ENCODE data around the gene RADIL.
"Not testable (repeated sequence)": the region's sequence is repeated elsewhere in the genome, so short reads cannot be mapped to it uniquely, and the experiment has no call there.

RADIL gene

GRCh38 chr7:4883372-4884144, at the start of gene RADIL:
TSS of gene RADIL (minus strand) at chr7:4883716. CDS start at chr7:4878139, 5,577 bp downstream.
- DNase-seq (ENCODE audit: low spot score in 2 of 2) (peak; percentile 87 to 94), ATAC-seq (peak; percentile 92)
- no peaks in the 10 kb centered on the region for H3K36me3 Mint-ChIP-seq
- H3K4me1 Mint-ChIP-seq = peaks cover 7% of the 10 kb centered on the region
- H3K4me3 Mint-ChIP-seq = peak within 1 kb of the TSS; percentile 54
- H3K9me3 Mint-ChIP-seq = no peaks in the 10 kb centered on the region
- no peak within 1 kb of the TSS for H3K27ac Mint-ChIP-seq

- Mint-ChIP-seq H3K4me3 (no peak overlapping the region), H3K4me1 (no peaks in the 10 kb centered on the region), H3K9me3 (no peaks in the 10 kb centered on the region), H3K36me3 (peaks cover 6% of the 10 kb centered on the region), H3K27ac (no peak overlapping the region)
- ATAC-seq (no peak), DNase-seq (ENCODE audit: low spot score in 2 of 2) (no peak)
Measured at GRCh38 chr7:4931943-4932342, 48.4 kb upstream of the RADIL start.

GRCh38 chr7:4929005-4929404, 45.5 kb upstream of the RADIL start:
- no peaks in the 10 kb centered on the region for H3K9me3 Mint-ChIP-seq

GRCh38 chr7:4928445-4928844, 44.9 kb upstream of the RADIL start:
- H3K27ac Mint-ChIP-seq = no peak overlapping the region
- H3K9me3 Mint-ChIP-seq = no peaks in the 10 kb centered on the region
- no peak overlapping the region for H3K4me3 Mint-ChIP-seq
- no peak for DNase-seq (ENCODE audit: low spot score in 2 of 2)
- H3K36me3 Mint-ChIP-seq = peaks cover 6% of the 10 kb centered on the region
- H3K4me1 Mint-ChIP-seq = no peaks in the 10 kb centered on the region
- no peak for ATAC-seq

More at GRCh38 chr7:4929005-4929404, 45.5 kb upstream of the RADIL start:
- no peak overlapping the region for H3K4me3 Mint-ChIP-seq
- peaks cover 6% of the 10 kb centered on the region for H3K36me3 Mint-ChIP-seq
- DNase-seq (ENCODE audit: low spot score in 2 of 2) = no peak
- ATAC-seq = no peak
- H3K27ac Mint-ChIP-seq = no peak overlapping the region
- no peaks in the 10 kb centered on the region for H3K4me1 Mint-ChIP-seq

GRCh38 chr7:4919969-4920766, 36.7 kb upstream of the RADIL start:
- no peak overlapping the region for H3K27ac Mint-ChIP-seq
- H3K4me1 Mint-ChIP-seq = no peaks in the 10 kb centered on the region

GRCh38 chr7:4916113-4916512, 32.6 kb upstream of the RADIL start:
- Mint-ChIP-seq H3K4me1 (no peaks in the 10 kb centered on the region), H3K4me3 (no peak overlapping the region), H3K36me3 (no peaks in the 10 kb centered on the region), H3K9me3 (no peaks in the 10 kb centered on the region), H3K27ac (no peak overlapping the region)
- ATAC-seq (no peak), DNase-seq (ENCODE audit: low spot score in 2 of 2) (no peak)

More at GRCh38 chr7:4919969-4920766, 36.7 kb upstream of the RADIL start:
- H3K9me3 Mint-ChIP-seq = no peaks in the 10 kb centered on the region
- no peak for DNase-seq (ENCODE audit: low spot score in 2 of 2)
- no peak for ATAC-seq
- no peaks in the 10 kb centered on the region for H3K36me3 Mint-ChIP-seq
- H3K4me3 Mint-ChIP-seq = no peak overlapping the region

GRCh38 chr7:4911111-4911828, 27.8 kb upstream of the RADIL start:
- Mint-ChIP-seq H3K4me1 (no peaks in the 10 kb centered on the region), H3K36me3 (no peaks in the 10 kb centered on the region), H3K4me3 (no peak overlapping the region), H3K9me3 (no peaks in the 10 kb centered on the region), H3K27ac (no peak overlapping the region)
- no peak for DNase-seq (ENCODE audit: low spot score in 2 of 2)
- ATAC-seq = no peak

- ATAC-seq (no peak), DNase-seq (ENCODE audit: low spot score in 2 of 2) (no peak)
- no peaks in the 10 kb centered on the region for H3K9me3 Mint-ChIP-seq
- no peaks in the 10 kb centered on the region for H3K36me3 Mint-ChIP-seq
- no peak overlapping the region for H3K4me3 Mint-ChIP-seq
- no peaks in the 10 kb centered on the region for H3K4me1 Mint-ChIP-seq
- H3K27ac Mint-ChIP-seq = no peak overlapping the region
Measured at GRCh38 chr7:4906682-4907081, 23.2 kb upstream of the RADIL start.

GRCh38 chr7:4905171-4905570, 21.7 kb upstream of the RADIL start:
- DNase-seq (ENCODE audit: low spot score in 2 of 2) (no peak), ATAC-seq (no peak)
- Mint-ChIP-seq H3K9me3 (no peaks in the 10 kb centered on the region), H3K4me3 (no peak overlapping the region), H3K27ac (no peak overlapping the region), H3K4me1 (no peaks in the 10 kb centered on the region), H3K36me3 (no peaks in the 10 kb centered on the region)

GRCh38 chr7:4904346-4904745, 20.8 kb upstream of the RADIL start:
- Mint-ChIP-seq H3K27ac (no peak overlapping the region), H3K36me3 (no peaks in the 10 kb centered on the region), H3K4me1 (no peaks in the 10 kb centered on the region), H3K4me3 (no peak overlapping the region), H3K9me3 (no peaks in the 10 kb centered on the region)
- ATAC-seq (no peak), DNase-seq (ENCODE audit: low spot score in 2 of 2) (no peak)

GRCh38 chr7:4895766-4896165, 12.2 kb upstream of the RADIL start:
- H3K36me3 Mint-ChIP-seq = no peaks in the 10 kb centered on the region
- H3K4me3 Mint-ChIP-seq = no peak overlapping the region
- H3K4me1 Mint-ChIP-seq = no peaks in the 10 kb centered on the region
- peaks cover 4% of the 10 kb centered on the region for H3K9me3 Mint-ChIP-seq
- ATAC-seq (no peak), DNase-seq (ENCODE audit: low spot score in 2 of 2) (no peak)
- H3K27ac Mint-ChIP-seq = no peak overlapping the region

- no peaks in the 10 kb centered on the region for H3K36me3 Mint-ChIP-seq
- H3K27ac Mint-ChIP-seq = no peak overlapping the region
- peaks cover 4% of the 10 kb centered on the region for H3K9me3 Mint-ChIP-seq
- H3K4me3 Mint-ChIP-seq = no peak overlapping the region
- H3K4me1 Mint-ChIP-seq = no peaks in the 10 kb centered on the region
- no peak for DNase-seq (ENCODE audit: low spot score in 2 of 2)
- ATAC-seq = no peak
Measured at GRCh38 chr7:4894482-4894881, 11.0 kb upstream of the RADIL start.

GRCh38 chr7:4893929-4894475, 10.5 kb upstream of the RADIL start:
- H3K4me3 Mint-ChIP-seq = no peak overlapping the region
- peaks cover 4% of the 10 kb centered on the region for H3K9me3 Mint-ChIP-seq
- DNase-seq (ENCODE audit: low spot score in 2 of 2) (no peak), ATAC-seq (no peak)
- H3K27ac Mint-ChIP-seq = no peak overlapping the region
- no peaks in the 10 kb centered on the region for H3K36me3 Mint-ChIP-seq
- no peaks in the 10 kb centered on the region for H3K4me1 Mint-ChIP-seq

GRCh38 chr7:4893188-4893587, 9.7 kb upstream of the RADIL start:
- not testable (repeated sequence) for DNase-seq (ENCODE audit: low spot score in 2 of 2); H3K36me3 Mint-ChIP-seq; ATAC-seq; H3K4me3 Mint-ChIP-seq; H3K4me1 Mint-ChIP-seq; H3K27ac Mint-ChIP-seq; H3K9me3 Mint-ChIP-seq

- H3K4me3 Mint-ChIP-seq; H3K36me3 Mint-ChIP-seq; ATAC-seq; H3K9me3 Mint-ChIP-seq; H3K27ac Mint-ChIP-seq; DNase-seq (ENCODE audit: low spot score in 2 of 2); H3K4me1 Mint-ChIP-seq: not testable (repeated sequence)
Measured at GRCh38 chr7:4891522-4891921, 8.0 kb upstream of the RADIL start.
